ENCODE results near the gene WBP1L.
"Not testable (repeated sequence)": the region's sequence is repeated elsewhere in the genome, so short reads cannot be mapped to it uniquely, and the experiment has no call there.

WBP1L gene

DNA sequence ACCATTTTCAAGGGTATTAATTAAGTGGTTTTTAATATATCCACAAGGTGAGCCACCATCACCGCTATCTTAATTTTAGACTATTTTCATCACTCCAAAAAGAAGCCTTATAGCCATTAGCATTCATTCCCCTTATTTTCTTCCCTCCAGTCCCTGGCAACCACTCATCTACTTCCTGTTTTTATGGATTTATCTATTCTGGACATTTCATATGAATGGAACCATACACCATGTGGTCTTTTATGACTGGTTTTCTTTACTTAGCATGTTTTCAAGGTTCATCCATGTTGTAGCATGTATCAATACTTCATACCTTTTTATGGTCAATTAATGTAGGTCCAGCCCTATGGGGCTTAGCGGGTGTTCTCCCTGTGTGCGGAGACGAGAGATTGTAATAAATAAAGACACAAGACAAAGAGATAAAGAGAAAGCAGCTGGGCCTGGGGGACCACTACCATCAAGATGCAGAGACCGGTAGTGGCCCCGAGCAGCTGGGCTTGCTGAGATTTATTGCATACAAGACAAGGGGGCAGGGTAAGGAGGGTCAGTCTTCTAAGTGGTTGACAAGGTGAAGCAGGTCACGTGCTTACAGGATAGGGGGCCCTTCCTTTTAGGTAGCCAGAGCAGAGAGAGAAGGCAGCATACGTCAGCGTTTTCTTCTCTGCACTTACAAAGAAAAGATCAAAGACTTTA, 14.6 kb downstream of the WBP1L start:
- no peak for DNase-seq (ENCODE audit: low read depth in 1 of 2, low spot score in 1 of 2)

DNA sequence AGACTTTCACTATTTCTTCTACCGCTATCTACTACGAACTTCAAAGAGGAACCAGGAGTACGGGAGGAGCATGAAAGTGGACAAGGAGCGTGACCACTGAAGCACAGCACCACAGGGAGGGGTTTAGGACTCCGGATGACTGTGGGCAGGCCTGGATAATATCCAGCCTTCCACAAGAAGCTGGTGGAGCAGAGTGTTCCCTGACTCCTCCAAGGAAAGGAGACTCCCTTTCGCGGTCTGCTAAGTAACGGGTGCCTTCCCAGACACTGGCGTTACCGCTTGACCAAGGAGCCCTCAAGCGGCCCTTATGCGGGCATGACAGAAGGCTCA, 15.2 kb downstream of the WBP1L start:
- not testable (repeated sequence) for DNase-seq (ENCODE audit: low read depth in 1 of 2, low spot score in 1 of 2)

DNA sequence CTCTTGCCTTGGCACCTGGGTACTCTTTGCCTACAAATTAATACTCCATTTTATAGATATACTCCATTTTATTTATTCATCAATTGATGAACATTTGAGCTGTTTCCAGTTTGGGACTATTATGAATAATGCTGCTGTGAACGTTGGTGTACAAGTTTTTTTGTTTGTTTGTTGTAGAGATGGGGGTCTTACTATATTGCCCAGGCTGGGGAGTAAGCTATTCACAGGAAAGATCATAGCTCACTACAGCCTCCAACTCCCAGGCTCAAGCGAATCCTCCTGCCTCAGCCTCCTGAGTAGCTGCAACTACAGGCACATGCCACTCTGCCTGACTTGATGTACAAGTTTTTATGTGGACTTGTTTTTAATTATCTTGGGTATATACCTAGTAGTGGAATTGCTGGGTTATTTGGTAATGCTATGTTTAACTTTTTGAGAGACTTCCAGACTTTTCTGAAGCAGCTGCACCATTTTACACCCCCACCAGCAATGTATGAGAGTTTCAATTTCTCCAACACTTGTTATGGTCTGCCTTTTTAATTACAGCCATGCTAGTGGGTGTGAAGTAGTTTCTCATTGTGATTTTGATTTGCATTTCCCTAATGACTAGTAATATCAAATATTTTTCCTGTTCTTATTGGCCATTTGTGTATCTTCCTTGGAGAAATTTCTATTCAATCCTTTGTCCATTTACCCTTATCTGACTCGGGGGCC, 15.9 kb downstream of the WBP1L start:
- DNase-seq (ENCODE audit: low read depth in 1 of 2, low spot score in 1 of 2) = no peak

DNA sequence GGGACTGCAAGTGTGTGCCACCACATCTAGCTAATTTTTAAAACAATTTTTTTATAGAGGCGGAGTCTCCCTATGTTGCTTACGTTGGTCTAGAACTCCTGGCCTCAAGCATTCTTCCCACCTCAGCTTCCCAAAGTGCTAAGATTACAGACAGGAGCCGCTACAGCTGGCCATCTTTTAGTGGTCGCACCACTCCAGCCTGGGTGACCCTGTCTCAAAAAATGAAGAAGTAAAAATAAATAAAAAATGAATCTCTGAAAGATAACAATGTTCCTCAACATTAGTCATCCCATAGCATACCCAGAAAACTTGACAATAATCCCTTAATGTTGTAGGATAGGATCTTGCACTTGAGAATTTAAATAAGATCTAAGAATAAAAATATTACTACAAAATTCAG, 18.2 kb downstream of the WBP1L start:
- no peak for DNase-seq (ENCODE audit: low read depth in 1 of 2, low spot score in 1 of 2)

DNA sequence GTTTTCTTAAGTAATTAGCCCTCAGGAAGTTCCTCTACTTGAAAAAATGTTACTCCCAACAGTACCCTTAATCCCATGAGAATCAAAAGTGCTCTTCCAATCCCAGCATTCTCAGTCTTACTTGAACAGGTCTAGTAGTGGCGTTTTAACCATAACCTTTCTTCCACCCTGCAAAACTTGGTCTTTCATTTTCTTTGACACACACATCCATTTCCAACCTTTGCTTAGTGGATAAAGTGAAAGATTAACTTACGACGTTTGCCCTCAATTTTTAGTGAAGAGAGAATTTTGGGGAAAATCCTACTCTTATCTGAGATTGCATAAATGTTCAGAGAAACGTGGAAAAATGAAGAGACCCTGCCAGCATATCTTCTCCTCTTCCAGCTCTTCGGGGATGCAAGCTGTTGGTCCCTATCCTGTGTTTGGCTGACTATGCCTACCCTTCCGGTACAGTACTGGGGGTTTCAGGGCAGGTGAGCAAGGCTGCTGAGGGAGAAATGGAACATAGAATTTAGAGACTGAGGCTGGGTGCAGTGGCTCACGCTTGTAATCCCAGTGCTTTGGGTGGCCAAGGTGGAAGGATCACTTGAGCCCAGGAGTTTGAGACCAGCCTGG, 18.8 kb downstream of the WBP1L start:
- no peak for DNase-seq (ENCODE audit: low read depth in 1 of 2, low spot score in 1 of 2)

DNA sequence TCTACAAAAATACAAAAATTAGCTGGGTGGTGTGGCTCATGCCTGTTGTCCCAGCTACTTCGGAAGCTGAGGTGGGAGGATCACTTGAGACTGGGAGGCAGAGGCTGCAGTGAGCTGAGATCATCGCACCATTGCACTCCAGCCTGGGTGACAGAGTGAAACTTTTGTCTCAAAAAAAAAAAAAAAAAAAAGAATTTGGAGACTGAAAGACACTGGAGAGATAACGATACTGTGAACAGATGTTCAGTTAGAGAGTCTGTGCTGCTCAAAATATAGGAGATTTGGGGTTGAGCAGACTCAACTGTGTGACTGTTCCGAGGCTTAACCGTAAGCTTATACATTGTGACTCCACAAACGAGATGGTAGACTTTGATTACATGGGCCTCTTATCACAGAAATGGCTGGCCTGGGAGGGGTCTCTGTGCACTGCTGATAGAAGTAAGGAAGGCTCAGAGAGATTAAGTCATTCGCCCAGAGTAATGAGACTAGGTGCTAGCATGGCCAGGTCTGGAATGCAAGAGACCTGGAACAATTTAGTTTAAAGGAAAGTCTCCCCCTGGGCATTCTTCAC, 19.4 kb downstream of the WBP1L start:
- no peak for DNase-seq (ENCODE audit: low read depth in 1 of 2, low spot score in 1 of 2)

DNA sequence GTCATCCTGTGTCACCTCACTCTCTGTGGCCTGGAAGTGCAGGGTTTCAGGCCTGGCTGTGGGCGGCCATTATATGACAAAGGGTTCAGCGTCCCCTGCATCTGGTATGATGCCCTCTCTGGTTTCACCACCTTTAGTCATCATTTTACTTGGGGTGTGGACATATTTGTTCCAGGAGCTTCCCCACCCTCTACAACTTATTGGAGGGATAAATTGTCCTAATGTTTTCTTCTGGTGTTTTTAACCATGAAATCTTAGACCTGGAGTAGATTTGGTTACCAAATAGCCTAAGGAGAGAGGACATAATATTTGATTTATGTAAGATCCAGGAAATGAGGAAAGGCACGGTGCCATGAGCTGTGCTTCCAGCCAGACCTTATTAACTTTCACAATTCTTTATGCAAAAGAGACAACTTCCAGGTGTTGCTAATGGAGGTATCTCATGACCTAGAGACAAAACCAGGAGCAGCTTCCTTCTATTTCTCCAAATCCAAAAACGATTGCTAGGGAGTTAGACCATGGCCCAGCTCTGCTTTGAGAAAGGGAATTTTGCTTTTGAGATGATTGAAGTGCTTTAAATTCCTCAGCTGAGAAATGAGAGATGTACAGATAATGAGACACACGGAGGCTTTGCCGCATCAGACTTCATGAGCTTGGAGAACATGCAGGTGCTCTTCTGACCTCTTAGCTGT, 20.9 kb downstream of the WBP1L start:
- no peak for DNase-seq (ENCODE audit: low read depth in 1 of 2, low spot score in 1 of 2)

DNA sequence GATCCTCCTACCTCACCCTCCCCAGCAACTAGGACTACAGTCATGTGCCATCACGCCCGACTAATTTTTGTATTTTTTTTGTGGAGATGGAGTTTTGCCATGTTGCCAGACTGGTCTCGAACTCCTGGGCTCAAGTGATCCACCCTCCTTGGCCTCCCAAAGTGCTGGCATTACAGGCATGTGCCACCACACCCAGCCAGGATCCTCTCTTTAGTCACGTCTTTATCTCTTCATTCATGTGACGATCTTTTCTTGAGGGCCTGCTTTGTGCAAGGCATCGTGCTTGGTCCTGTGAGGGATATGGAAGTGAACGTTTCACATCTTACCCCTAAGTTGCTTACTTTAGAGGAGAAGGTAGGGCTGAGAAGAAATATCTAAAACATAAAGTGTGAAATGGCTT, 21.6 kb downstream of the WBP1L start:
- no peak for DNase-seq (ENCODE audit: low read depth in 1 of 2, low spot score in 1 of 2)

DNA sequence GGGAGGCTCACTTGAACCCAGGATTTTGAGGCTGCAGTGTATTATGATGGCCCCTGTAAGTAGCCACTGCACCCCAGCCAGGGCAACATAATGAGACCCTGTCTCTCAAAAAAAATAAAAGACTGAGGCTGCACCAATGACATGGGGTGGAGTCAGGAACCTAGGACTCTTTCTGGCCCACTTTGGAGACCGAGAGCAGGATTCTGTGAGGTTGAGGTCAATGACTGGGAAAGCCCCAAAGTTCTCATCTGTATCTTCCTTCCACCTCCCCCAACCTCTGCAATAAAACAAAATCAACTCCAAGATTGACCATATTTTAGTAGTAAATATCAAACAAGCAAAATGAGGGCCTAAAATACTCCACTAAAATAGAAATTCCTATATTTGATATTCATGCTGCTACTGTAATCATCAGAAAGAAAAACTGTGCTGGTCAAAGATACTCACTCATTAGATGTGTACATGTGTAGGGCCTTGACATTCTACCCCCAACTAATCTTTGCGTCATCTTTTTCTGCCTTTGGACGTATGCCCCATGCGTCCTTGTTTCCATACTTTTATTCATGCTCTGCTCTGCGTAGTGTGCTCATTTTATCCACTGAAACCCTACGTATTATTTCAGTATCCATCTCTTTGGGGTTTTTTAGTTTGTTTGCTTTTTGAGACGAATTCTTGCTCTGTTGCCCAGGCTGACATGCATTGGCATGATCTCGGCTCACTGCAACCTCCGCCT, 23.8 kb downstream of the WBP1L start:
- no peak for DNase-seq (ENCODE audit: low read depth in 1 of 2, low spot score in 1 of 2)

DNA sequence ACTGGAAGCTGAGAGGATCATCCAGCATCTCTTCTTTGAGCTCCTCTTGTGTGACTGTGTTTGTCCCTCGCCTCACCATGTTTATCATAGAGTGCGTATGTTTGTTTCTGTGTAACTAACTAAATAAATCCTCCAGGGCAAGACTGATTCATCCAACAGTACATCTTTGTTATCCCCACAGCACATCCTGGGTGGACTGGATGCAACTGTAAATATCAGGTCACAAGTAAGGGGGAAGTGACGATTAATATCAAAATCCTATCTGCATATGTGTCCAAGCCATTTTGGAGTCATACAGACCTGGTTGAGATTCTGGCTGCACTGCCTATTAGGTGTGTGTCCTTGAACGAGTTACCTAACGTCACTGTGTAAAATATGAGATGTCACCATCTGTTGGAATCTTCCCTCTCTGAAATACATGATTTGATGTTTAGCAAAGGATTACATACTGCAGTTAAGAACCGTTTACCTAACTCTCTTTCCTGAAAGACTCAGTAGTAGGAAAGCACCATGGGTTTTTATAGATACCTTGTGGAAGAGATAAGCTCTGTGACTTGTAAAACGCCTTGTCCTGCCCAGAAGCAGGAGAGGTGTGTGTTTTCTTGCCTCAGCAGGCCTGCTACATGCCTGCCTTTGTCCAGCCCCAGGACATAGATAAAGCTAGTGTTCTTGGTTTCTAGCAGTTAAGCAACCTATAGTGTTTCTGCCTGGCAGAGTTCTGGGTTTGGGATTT, 25.8 kb downstream of the WBP1L start:
- DNase-seq (ENCODE audit: low read depth in 1 of 2, low spot score in 1 of 2) = no peak

DNA sequence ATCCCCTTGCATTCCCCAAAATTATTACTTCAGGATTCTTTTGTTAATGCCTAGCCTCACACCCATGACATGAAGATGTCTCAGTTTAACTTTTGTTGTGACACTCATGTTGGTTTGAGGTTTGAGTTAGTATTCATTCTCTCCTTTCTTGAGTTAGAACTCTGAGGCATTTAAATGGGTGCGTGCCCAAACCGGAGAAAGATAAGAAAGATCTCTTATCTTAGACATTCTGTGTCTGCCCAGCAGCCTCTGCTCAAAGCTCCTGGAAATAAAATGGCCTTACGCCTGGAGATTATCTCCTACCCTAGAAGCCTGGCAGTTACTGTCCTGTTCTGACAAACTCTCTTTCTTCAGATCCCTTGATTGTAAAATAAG, 26.3 kb downstream of the WBP1L start:
- no peak for DNase-seq (ENCODE audit: low read depth in 1 of 2, low spot score in 1 of 2)

DNA sequence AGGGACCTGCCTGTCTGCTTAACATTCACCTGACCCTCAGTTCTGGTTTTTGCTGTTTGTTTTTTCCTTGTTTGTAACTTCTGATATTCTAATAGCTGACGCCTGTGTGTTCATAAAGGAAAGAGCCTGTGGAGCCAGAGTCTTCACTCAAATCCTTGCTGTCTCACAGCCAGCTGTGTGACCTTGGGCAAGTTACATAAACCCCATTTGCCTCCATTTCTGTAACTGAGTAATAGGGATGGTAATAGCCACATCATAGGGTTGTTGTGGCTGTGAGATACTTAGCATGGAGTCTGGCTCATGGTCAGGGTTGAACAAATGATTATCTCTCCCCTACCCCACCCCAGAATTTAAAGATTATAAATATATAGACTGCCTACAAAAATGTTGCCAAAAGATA, 27.0 kb downstream of the WBP1L start:
- no peak for DNase-seq (ENCODE audit: low read depth in 1 of 2, low spot score in 1 of 2)

DNA sequence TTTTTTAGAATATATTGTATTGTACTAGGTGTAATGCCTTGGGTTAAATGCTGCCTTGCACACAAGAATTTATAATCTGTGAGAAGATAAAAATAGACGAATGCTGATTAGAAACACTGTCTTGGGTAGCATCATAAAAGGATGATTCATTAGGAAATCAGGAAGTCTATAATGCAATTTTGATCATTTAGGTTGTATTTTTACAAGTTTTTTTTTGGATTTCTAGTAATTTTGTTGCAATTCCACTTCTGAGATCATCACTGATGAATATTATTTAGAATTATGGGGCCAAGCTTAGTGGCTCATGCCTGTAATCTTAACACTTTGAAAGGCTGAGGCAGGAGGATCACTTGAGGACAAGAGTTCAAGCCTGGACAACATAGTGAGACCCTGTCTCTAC, 29.6 kb downstream of the WBP1L start:
- DNase-seq (ENCODE audit: low read depth in 1 of 2, low spot score in 1 of 2) = no peak

DNA sequence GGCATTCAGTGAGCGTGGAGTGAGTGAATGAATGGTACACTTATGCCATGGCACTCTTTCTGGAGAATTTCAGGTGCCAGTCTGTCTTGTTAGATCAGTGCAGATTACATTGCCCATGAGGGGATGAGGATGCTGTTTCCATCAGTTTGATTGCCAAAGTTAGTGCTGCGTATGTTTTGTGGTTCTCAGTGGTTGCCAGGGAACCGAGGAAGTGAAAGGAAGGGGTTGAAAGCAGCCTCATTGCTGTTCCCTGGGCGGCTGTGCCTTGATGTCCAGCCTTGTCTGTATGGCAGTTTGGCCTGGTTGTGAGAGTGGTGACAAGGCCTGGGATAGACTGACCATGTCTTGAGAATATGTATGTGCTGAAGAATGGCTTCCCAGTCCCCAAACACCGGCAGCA, 30.2 kb downstream of the WBP1L start:
- no peak for DNase-seq (ENCODE audit: low read depth in 1 of 2, low spot score in 1 of 2)

DNA sequence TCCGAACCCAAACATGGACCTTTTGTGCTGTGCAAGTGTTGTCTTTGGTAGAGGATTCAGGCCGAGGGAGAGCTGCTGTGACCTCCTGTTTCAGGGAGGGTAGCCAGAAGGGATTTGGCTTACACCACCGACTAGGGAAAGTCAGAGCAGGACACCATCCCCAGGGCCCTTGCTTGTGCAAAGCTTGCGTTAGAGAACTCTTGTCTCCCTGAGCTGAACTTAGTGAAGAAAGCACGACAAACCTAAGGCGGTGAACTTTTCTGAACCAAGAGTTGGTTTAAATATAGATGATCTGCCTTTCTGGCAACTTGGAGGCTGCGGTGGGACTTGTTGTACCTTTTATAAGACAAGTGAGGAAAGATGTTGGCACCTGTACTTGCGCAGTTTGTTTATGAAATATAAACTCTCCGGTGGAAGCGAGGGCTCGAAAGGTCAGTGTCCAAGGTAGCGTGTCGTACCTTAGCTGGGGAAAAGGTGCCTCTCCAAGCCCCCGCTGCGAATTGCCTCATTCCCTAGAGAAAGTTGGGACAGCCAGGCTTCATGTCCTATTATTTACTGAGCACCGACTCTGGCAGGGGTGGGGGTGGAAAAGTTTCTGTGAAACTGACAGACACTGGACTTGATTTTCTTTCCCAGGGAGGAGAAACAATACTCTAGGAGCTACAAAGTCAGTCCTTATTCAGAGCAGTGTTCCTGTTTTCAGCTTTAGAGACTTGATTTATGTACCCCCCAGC, 31.6 kb downstream of the WBP1L start:
- DNase-seq (ENCODE audit: low read depth in 1 of 2, low spot score in 1 of 2) = no peak

DNA sequence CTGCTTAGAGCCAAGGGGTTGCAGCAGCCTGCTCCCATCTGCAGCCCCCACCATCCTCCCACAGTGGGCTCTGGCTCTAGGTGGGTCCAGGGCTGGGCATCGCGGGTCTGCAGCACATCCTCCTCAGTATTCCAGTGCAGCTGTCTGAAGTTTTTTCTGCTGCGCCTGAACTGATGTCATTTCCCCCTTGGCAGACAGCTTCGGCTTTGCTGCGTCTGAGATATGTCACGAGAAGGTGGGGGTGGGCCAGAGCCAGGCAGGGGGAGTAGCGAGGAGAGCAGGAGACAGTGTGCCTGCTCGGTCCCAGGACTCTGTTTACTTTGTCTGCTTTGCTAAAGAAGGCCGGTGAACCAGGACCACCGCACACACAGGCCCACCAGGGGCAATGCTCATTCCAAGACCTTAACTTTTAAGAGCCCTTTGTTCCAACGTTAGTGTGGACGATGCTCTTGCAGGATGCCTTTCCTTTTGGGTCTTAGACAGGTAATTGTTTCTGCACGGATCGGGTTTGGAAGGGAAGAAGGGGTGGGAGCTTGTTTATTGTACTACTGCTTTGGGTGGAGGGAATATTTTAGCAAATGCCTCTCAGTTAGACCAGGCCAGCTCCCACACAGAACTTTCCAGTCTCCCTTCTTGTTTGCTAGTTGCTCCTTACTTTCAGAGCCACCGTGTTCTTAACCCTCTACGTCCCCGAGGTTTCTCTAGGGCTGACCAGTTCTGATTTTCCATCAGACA, 32.4 kb downstream of the WBP1L start:
- DNase-seq (ENCODE audit: low read depth in 1 of 2, low spot score in 1 of 2) = no peak

DNA sequence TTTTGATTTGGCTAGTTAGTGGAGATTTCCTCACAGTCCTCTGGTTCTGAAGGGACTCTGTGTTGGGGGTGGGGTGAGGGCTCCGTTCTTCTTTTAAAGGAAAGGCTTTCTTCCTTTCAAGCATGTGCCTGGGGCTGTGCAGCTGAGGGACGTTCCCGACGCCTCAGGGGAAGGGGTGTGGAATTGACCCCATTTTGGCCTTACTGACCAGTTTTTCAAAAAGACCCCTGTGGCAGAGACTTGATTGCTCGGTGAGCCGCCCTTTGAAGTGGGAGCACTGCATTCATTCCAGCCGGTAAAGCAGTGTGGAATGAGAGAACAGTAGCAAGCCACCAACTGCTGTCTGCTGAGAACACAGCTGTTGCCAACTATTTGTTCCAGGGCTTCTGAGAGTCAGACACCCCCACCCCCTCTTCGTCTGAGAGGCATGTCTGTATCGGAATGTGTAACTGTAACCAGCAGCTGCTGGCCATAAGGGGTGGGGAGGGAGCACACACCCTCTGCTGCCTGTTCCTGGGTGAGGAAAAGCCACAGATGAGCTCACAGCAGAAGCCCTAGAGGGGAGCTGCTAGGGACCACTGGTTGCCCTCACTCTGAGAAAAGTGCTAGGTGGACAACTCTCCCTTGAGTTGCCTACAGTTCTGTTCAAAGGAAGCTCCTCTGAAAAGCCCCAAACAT, 33.2 kb downstream of the WBP1L start:
- no peak for DNase-seq (ENCODE audit: low read depth in 1 of 2, low spot score in 1 of 2)

DNA sequence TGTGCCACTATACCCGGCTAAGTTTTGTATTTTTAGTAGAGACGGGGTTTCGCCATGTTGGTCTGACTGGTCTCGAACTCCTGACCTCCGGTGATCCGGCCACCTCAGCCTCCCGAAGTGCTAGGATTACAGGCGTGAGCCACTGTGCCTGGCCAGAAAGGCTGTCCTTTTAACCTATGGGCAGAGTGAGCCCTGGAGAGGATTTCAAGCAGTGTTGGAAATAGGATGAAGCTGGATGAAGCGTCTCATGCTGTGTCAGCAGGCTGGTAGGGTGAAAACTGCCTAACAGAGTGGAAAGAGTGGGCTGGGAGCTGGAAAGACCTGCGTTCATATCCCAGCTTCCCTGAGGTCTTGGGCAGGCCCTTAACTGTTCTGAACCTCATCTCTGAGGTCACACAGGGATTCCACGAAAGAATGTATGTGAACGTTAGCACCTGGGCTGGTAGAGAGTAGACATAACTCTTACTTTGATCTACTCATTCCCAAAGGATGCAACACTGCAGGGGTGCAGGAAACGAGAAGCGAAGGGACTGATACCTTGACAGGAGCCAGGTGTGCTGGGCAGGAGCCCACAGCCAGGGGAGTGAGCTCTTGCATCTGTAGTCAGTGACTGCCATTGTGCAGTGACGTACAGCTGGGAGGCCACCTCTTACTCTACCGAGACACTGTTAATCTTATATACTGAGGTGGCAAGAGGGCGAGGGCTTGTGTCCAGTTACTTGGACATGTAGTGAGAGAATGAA, 34.1 kb downstream of the WBP1L start:
- no peak for DNase-seq (ENCODE audit: low read depth in 1 of 2, low spot score in 1 of 2)
